HUDEP-2 (cell line): ENCODE data around the gene GLG1.
"Not testable (repeated sequence)": the region's sequence is repeated elsewhere in the genome, so short reads cannot be mapped to it uniquely, and the experiment has no call there.

Experiments
- DNase-seq, 76 experiments: peaks; one replicate each; lab custom pipeline; 2025; ENCODE audit not compliant: unreplicated experiment in 76 of 76; lab: John Stamatoyannopoulos, UW

GLG1 gene

GRCh38 chr16:74546112-74546511 lies 60.8 kb downstream of the GLG1 start:
- not testable (repeated sequence) for DNase-seq

GRCh38 chr16:74542911-74543578 lies 63.9 kb downstream of the GLG1 start:
- not testable (repeated sequence) for DNase-seq

GRCh38 chr16:74540663-74541062 lies 66.3 kb downstream of the GLG1 start:
- DNase-seq = peak in 31 of 76 experiments; percentile 1 to 52 (median 13)

- DNase-seq = not testable (repeated sequence)
Observed at GRCh38 chr16:74538801-74539200, 68.1 kb downstream of the GLG1 start.

GRCh38 chr16:74537746-74538145 lies 69.2 kb downstream of the GLG1 start:
- not testable (repeated sequence) for DNase-seq

GRCh38 chr16:74534650-74535049 lies 72.3 kb downstream of the GLG1 start:
- not testable (repeated sequence) for DNase-seq

- no peak for DNase-seq
Observed at GRCh38 chr16:74524926-74525325, 82.0 kb downstream of the GLG1 start.

GRCh38 chr16:74524117-74524516 lies 82.8 kb downstream of the GLG1 start:
- no peak for DNase-seq

DNA sequence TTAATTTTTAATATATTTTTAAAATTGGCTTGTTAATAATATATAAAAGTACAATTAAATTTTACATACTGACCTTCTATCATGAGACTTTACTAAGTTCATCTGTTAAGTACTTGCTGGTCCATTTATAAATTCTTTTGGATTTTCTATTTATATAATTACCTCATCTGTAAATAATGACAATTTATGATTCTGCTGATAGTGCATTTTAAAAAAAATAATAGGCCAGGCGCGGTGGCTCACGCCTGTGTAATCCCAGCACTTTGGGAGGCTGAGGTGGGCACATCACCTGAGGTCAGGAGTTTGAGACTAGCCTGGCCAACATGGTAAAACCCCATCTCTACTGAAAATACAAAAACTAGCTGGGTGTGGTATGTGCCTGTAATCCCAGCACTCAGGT lies 83.2 kb downstream of the GLG1 start:
- DNase-seq = not testable (repeated sequence)

DNA sequence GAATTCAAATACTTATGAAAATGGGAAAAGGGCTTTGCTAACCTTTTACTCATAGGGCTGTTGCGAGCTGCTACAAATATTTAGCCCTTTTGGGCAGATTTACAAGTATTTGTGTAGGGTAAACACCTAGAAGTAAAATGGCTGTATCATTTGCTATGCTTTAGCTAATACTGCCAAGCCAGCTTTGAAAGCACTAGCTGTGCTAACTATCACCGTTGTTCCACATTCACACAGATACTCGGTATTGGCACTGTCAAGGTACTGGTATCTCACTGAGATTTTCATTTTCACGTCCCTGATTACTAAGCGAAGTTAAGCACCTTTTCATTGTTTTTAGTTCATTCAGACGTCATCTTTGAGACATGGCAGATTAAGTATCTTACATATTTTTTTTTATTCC lies 84.8 kb downstream of the GLG1 start:
- DNase-seq = no peak

GRCh38 chr16:74521691-74522090 lies 85.2 kb downstream of the GLG1 start:
- no peak for DNase-seq

DNA sequence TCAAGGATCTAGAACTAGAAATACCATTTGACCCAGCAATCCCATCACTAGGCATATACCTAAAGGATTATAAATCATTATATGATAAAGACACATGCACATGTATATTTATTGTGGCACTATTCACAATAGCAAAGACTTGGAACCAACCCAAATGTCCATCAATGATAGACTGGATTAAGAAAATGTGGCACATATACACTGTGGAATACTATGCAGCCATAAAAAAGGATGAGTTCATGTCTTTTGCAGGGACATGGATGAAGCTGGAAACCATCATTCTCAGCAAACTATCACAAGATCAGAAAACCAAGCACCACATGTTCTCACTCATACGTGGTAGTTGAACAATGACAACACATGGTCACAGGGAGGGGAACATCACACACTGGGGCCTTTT lies 88.0 kb downstream of the GLG1 start:
- not testable (repeated sequence) for DNase-seq

DNA sequence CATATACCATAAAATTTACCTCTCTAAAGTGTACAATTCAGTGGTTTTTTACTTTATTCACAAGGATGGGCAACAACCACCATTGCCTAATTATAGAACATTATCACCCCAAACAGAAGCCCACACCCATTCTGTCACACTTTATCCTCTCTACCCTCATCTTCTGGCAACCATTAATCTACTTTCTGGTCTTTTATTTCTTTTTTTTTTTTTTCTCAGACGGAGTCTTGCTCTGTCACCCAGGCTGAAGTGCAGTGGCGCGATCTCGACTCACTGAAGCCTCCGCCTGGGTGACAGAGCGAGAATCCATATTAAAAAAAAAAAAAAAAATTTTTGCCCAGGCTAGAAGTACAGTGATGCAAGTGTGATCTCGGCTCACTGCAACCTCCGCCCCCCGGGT lies 95.0 kb downstream of the GLG1 start:
- DNase-seq = peak in 68 of 76 experiments; percentile 2 to 83 (median 37)

- DNase-seq = no peak
Observed at GRCh38 chr16:74505011-74505410, 101.9 kb downstream of the GLG1 start.

- no peak for DNase-seq
Observed at GRCh38 chr16:74503412-74503811, 103.5 kb downstream of the GLG1 start.

DNA sequence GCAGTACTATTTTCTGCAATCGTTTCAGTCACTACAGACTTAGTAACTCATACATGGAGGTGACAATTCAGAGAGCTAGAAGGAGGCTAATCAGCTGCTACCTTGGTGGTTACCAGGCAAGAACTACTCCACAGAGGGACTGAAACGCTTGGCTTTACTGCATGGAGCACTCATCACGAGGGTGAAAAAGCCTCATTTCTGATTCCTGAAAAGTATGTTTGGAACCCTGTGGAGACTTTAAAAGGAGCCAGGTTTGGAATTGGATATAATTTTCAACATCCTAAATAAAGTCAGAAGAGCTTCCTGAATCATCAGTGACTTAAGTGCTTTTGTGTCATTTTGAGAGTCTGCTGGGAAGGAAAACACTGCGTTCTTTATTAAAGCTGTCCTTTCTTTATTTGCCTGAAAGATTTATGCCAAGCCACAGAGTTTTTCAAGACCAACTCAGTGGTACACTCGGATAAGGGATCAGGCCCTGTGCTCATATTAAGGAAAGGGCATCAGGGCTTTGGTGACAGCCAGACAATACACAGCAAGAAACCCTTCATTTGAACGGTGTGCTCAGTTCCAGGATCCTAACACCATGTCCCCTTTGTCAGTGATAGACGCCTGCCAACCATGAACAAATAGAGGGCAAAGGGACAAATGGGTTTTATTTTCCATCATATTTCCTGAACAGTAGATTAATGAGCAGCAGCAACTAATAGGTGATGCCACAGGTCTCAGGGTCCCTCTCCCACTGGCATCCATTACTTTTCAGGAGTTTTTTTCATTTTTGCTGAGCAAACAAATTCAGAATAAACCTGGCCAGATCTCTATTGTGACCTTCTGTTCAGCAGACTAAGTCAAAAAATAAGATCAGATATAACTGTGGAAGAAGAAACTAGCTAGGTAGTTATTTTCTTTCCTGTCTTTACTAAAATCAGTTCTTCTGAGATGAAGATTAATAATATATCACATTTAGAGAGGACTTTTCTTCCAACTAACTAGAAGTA lies 105.1 kb downstream of the GLG1 start:
- DNase-seq = no peak

DNA sequence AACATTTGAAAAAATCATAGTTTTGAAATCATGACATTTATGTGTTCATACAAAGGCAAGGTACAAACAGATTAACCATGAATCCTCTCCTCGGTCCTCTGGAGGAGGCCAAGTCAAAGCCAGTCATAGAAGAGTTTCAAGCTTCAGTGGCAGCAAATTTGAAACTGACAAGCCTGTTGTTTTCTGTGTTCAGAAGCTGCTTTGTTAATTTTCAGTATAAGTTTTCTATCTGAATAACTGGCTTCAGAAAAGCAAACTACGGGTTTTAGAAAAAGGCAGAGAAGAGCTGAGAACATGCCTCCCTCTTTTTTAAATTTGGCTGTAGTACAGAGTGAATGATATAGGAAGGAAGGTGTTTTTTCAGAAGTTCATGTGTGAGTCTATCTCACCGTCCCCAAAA lies 106.0 kb downstream of the GLG1 start:
- DNase-seq = no peak

DNA sequence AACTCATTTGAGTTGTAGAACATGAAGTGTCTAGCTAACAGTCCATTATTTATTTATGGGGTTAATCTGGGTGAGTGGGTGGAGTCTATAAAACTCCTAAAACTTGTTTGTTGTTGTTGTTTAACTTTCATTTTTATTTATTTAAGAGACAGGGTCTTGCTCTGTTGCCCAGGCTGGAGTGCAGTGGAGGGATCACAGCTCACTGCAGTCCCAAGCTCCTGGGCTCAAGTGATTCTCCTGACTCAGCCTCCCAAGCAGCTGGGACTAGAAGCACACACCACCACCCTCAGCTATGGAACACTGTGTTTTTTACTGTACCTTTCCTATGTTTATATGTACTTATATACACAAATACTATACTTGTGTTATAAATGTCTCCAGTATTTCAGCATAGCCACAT lies 107.8 kb downstream of the GLG1 start:
- no peak for DNase-seq

- no peak for DNase-seq
Observed at GRCh38 chr16:74497761-74498160, 109.2 kb downstream of the GLG1 start.

DNA sequence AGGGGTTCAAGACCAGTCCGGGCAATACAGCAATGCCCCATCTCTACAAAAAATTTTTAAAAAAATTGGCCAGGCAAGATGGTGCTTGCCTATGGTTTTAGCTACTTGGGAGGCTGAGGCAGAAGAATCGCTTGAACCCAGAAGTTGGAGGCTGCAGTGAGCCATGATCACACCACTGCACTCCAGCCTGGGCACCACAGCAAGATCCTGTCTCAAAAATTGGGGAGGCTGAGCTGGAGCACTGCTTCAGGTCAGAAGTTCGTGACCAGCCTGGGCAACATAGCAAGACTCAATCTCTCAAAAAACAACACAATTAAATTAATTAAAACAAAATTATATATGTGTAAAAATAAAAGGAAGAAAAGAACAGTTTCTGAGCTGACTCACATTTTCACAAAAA lies 110.9 kb downstream of the GLG1 start:
- DNase-seq = no peak

GRCh38 chr16:74492976-74493375 lies 113.9 kb downstream of the GLG1 start:
- DNase-seq = no peak
